ENCODE results near the gene ZNF8.

DNA sequence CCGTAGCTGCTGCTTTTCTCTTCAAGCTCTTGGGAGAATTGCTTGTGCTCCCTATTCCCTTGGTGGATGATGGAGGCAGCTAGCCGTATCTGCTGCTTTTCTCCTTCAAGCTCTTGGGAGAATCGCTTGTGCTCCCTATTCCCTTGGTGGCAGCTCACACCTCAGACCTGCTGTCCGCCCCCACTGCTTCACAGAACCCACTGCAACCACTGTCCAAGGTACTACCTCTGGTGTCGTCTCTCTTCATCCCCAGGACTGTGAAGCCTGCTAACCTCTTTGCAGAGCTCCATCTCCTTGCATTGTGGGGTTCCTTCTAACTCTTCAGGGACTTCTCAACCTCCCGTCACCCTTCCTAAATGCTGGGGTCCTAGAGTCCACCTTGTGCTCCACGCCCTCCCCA lies 21.9 kb downstream of the ZNF8 start:
- TF ChIP-seq MXI1 (IDR thresholded peaks at IDR 0.05; ENCODE audit: low read depth, low read length): no peak
- no peak for TF ChIP-seq SREBF1 (IDR thresholded peaks at IDR 0.05; ENCODE audit: low read length)
- no peak for TF ChIP-seq POLR2A (IDR thresholded peaks at IDR 0.05; ENCODE audit: low read depth, low read length)
- no peak for TF ChIP-seq CTCF (IDR thresholded peaks at IDR 0.05 in 2 of 3, conservative IDR thresholded peaks at IDR 0.05 in 1 of 3; ENCODE audit: control insufficient read depth in 2 of 3, extremely low read depth in 1 of 3, insufficient read depth in 1 of 3, low read depth in 3 of 3, low read length in 3 of 3)
- no peak for TF ChIP-seq SREBF2 (IDR thresholded peaks at IDR 0.05; ENCODE audit: low read length)
- no peak for TF ChIP-seq MAX (IDR thresholded peaks at IDR 0.05; ENCODE audit: low read depth, low read length)
- TF ChIP-seq, protein P1, sequence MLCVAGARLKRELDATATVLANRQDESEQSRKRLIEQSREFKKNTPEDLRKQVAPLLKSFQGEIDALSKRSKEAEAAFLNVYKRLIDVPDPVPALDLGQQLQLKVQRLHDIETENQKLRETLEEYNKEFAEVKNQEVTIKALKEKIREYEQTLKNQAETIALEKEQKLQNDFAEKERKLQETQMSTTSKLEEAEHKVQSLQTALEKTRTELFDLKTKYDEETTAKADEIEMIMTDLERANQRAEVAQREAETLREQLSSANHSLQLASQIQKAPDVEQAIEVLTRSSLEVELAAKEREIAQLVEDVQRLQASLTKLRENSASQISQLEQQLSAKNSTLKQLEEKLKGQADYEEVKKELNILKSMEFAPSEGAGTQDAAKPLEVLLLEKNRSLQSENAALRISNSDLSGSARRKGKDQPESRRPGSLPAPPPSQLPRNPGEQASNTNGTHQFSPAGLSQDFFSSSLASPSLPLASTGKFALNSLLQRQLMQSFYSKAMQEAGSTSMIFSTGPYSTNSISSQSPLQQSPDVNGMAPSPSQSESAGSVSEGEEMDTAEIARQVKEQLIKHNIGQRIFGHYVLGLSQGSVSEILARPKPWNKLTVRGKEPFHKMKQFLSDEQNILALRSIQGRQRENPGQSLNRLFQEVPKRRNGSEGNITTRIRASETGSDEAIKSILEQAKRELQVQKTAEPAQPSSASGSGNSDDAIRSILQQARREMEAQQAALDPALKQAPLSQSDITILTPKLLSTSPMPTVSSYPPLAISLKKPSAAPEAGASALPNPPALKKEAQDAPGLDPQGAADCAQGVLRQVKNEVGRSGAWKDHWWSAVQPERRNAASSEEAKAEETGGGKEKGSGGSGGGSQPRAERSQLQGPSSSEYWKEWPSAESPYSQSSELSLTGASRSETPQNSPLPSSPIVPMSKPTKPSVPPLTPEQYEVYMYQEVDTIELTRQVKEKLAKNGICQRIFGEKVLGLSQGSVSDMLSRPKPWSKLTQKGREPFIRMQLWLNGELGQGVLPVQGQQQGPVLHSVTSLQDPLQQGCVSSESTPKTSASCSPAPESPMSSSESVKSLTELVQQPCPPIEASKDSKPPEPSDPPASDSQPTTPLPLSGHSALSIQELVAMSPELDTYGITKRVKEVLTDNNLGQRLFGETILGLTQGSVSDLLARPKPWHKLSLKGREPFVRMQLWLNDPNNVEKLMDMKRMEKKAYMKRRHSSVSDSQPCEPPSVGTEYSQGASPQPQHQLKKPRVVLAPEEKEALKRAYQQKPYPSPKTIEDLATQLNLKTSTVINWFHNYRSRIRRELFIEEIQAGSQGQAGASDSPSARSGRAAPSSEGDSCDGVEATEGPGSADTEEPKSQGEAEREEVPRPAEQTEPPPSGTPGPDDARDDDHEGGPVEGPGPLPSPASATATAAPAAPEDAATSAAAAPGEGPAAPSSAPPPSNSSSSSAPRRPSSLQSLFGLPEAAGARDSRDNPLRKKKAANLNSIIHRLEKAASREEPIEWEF (IDR thresholded peaks at IDR 0.05; ENCODE audit: insufficient replicate concordance, low read depth, low read length): no peak
- TF ChIP-seq EZH2 (IDR thresholded peaks at IDR 0.05; ENCODE audit: borderline replicate concordance, control insufficient read depth, low read depth, low read length): no peak
- TF ChIP-seq, protein P2, sequence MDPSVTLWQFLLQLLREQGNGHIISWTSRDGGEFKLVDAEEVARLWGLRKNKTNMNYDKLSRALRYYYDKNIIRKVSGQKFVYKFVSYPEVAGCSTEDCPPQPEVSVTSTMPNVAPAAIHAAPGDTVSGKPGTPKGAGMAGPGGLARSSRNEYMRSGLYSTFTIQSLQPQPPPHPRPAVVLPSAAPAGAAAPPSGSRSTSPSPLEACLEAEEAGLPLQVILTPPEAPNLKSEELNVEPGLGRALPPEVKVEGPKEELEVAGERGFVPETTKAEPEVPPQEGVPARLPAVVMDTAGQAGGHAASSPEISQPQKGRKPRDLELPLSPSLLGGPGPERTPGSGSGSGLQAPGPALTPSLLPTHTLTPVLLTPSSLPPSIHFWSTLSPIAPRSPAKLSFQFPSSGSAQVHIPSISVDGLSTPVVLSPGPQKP (IDR thresholded peaks at IDR 0.05; ENCODE audit: low read depth, low read length): no peak
- TF ChIP-seq USF2 (IDR thresholded peaks at IDR 0.05; ENCODE audit: borderline replicate concordance, low read depth, low read length): no peak

All from GM12878 (cell line).